ENCODE results near the gene ARX.

Gene ARX

DNA sequence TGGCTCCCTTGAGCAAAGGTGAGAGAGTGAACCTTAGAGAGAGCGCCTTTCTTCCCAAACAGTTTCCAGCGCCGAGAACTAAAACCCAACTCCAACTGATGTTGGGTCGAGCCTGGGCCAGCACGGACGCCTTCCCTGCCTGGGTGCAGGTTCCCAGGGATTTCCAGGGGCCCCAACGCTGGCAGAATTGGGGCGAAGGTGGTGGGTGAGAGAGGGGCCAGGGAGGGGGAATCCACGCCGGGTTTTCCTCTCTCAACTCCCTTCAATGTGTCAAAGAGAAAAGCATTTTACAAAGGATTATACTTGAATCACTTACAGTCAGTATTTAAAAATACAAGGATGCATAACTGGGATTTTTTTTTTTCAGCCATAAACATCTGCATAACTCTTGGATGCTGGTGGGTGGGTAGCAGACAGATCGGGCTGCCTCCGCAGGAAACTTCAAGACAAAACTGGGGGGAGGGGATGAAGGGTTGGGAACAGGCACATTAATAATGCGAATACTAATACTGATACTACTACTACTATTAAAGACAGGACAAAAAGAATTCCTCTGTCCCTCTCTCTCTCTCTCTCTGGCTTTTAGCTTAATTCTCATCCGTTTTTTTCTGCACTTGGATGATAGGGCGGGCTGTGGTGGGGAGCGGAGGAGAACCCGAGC lies 1.3 kb upstream of the ARX start:
- in situ Hi-C loops (cut with MboI; ENCODE audit: low sequenced_read_pairs) = no loop called here

DNA sequence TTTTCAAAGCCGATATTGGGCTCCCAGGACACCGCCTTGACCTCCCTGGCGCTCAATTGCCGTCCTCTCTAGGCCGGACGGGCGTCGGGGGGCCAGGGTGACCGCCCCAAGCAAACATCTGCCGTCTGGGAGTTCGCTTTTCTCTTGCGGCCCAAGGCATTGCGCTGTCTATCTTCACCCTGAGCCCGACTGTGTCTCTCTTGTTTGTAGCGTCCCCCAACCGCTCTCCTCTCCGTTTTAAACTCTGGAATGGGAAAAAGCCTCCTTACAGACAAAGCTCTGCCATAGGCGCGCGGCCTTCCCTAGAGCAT lies 551 bp upstream of the ARX start:
- in situ Hi-C loops (cut with MboI; ENCODE audit: low sequenced_read_pairs) = no loop called here

DNA sequence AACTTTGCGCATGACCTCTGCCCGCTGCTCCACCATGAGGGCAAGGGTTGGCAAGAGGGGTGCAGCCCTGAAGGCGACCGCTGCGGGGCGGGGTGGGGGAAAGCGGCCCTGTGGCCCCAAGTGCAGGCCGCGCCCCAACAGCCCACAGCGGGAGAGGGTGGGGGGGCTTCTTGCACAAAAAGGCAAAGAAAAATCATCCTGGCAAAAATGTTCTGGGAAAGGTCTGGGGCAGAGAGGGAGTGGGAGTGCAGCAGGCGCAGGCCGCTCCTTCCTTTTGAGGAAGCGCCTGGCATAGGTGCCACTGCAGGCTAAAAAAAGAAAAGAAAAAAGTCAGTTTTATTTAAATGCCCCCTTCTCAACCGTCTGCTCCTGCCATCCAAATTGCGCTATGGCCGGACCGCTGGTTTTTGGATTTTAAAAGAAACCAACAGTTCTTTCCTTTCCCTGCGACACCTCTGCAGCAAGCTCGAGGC lies 1.4 kb downstream of the ARX start:
- in situ Hi-C loops (cut with MboI; ENCODE audit: low sequenced_read_pairs) = no loop called here

DNA sequence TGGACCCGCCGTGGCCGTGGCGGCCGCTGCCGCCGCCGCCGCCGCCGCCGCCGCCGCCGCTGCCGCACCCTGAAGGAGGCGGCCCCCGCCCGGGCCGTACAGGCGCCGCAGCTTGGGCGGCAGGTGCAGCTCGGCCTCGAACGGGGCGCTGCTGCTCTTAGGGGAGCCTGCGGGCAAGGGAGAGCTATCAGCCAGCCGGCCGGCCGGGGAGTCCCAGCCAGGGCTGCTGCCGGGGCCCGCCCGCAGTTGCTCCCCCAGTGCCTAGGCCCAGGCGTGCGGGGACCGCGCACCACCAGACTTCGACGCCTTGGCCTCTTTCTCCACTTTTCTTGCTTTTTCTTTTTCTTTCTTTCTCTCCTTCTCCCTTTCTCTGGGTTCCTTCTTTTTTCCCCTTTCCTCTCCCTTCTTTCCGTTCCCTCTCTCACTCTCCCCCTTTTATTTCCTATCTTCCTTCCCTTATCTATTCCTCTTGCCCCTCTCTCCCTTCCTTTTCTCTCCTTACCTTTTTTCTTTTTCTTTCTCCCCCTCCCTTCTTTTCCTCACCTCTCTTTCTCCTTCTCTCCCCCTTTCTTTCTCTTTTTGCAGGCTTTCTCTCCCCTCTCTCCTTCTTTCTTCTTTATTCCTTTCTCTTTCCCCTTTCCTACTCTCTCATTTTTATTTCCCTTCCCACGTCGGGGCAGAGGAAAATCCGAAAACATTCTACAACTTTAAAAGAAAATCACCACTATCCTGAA lies 2.0 kb downstream of the ARX start:
- in situ Hi-C loops (cut with MboI; ENCODE audit: low sequenced_read_pairs) = no loop called here

DNA sequence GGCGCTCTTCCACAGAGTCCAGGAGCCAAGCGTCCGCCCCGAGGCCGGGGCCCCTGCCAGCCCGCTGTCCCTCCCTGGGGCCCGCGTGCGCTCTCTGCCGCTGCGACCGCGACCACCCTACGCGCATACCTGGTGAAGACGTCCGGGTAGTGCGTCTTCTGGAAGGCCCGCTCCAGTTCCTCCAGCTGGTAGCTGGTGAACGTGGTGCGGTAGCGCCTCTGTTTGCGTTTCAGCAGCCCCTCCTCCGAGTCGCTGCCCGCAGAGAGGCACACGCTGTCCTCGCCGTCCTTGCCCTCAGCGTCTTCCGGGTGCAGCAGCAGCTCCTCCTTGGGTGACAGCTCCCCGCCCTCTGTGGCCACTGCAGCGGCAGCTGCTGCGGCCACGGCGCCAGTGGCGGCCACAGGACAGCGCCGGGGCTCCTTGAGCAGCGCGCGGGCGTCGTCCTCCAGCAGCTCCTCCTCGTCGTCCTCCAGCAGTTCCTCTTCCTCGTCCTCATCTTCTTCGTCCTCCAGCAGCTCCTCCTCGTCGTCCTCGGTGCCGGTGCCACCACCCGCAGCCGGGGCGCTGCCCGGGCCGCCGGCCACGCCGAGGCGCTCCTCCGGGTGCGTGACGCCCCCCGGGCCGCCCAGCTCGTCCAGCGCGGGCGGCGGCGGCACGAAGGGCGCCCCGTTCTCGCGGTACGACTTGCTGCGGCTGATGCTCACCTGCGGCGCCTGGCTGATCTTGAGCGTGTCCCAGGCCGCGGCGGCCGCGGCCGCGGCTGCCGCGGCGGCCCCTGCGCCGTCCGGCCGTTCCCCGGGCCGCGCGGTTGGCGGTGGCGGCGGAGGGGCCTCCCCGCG lies 2.8 kb downstream of the ARX start:
- in situ Hi-C loops (cut with MboI; ENCODE audit: low sequenced_read_pairs) = no loop called here

DNA sequence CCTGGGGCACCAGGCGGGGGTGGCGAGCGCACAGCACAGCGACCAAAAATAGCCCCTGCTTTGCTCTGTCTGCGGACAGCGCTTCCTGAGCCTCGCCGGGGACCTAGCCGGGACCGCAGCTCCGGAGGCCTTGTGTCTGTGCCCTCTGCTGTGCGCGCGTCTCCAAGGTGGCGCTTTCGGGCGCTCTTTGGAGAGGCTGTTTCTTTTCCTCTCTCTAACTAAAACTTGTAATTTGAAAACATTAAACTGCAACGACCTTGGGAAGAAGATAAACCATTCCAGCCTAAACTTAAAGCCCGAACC lies 3.4 kb downstream of the ARX start:
- in situ Hi-C loops (cut with MboI; ENCODE audit: low sequenced_read_pairs) = no loop called here

DNA sequence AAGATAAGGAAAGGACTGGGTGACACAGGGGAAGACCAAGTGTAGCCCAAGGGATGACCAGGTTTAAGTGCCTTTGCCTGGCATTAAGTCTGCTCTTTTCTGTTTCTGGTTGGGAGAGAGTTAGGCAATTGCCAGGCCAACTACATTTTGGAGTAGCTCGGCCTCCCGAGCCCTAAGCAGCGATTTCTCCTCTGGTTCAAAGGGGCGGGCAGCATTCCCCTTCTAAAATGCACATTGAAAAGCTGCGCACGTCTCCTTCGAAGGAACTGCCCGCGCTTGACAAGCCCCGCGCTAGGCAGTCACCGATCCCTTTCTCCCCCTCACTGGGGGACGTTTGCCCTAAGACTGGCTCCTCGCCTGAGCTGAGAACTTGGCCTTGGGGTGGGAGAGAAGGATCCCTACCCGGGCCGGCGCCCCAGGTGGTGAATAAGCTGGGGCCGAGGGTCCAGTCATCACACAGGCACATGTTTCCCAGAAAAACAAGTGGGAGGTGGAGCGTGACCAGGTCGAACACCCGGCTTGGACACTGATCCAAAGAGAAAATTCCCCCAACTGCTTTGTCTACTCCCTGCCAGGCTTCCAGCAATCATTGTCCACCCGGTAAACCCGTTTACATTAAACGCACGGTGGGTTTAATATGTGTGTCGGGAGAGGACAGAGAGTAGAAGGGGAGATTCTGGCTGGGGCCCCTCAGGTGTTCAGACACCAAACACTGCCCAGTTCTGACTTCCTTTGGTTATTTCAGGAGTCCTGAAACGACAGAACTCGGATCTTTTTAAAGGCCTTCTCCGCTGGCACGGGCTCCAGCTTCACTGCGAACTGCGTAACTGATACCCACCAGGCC lies 4.0 kb downstream of the ARX start:
- in situ Hi-C loops (cut with MboI; ENCODE audit: low sequenced_read_pairs) = no loop called here

DNA sequence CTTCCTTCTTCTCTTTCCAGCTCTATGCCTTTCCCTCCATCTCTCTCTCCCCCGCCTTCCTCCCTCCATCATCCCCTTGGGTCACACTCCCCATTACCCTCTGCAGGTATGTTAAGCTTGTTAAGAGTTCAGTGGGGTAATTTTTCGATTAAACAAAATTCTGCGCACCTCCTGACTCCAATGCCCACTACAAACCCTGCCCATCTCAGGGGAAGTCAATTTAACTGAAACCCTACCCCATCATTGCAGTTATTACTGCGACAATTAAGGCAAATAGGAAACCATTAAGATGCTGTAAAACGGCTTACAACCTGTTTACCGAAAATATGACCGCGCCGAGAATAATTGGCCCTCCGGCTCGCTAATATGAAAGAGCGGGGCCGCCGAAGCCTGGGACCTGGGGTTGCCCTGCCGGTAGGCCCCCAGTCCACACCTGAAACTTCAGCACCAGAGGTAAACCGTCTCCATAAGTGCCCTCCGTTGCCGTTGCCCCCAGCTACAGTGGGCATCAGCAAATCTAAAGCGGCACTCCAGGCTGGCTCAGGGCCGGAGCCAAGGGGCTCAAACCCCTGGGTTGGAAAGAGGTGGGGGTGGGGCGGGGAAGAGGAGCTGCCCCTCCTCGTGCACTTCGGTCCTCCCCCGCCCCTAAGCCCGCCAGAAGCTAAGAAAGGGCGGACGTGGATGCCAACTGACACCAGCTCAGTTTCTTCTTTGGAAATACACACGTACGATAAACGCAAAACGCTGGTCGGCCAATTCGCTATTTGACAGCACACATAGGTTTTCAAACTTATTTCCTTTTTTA lies 4.8 kb downstream of the ARX start:
- in situ Hi-C loops (cut with MboI; ENCODE audit: low sequenced_read_pairs) = no loop called here

DNA sequence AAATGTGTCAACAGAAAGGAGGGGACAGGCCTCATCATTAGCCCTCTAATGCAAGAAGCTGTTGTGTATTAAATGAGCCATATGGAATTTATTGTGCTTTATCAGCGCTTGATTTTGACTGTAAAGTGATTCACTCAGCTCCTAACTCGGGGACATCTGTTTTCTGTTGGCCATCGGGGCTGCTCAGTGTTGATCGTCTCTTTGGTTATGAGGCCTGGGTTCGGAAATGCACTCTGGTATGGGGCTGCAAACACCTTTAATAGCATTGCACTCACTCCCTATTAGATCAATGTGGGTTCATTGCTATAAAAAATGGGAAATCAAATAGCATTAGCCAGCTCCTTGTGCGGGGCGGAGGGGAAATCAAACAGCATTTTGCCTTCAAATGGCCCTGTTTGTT lies 6.4 kb downstream of the ARX start:
- in situ Hi-C loops (cut with MboI; ENCODE audit: low sequenced_read_pairs) = no loop called here

DNA sequence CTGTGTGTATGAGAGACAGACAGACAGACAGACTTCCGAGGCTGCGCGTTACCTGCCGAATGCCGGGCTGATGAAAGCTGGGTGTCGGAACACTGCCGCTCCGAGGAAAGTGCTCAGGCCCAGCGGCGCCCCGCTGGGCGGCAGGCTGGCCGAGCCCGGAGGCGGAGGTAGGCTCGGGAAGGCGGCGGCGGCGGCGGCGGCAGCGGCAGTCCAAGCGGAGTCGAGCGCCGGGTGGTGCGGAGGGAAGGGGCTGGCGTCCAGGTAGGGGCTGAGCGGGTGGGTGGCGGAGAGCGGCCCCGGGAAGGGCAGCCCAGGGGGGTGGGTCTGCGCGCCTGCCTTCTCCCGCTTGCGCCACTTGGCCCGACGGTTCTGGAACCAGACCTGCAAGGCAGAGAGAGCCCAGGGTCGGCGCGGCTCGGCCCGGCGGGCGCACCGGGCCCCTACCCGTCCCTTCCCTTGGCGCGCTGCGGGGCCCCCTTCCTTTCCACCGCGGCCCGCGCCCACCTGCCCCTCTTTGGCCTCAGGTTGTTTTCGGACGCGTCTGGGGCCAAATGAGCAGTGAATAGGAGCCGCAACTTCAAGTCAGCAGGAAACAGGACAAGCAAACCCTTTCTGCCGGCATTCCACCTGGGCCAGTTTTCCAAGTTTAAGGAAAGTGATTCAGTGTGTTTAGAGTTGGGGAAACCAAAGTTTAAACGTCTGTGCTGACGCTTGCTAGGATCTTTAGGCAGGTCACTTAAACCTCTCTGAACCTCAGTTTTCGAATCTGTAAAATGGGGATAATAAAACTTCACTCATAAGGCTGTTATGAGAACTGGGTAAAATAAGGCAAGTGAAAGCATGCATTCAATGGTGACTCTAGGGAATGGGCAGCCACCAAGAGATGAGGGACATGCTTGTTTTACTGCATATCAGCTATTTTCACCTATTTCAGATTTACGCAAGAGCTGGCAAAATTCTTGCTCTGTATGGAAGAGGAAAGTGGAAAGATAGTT lies 8.4 kb downstream of the ARX start:
- in situ Hi-C loops (cut with MboI; ENCODE audit: low sequenced_read_pairs) = no loop called here

DNA sequence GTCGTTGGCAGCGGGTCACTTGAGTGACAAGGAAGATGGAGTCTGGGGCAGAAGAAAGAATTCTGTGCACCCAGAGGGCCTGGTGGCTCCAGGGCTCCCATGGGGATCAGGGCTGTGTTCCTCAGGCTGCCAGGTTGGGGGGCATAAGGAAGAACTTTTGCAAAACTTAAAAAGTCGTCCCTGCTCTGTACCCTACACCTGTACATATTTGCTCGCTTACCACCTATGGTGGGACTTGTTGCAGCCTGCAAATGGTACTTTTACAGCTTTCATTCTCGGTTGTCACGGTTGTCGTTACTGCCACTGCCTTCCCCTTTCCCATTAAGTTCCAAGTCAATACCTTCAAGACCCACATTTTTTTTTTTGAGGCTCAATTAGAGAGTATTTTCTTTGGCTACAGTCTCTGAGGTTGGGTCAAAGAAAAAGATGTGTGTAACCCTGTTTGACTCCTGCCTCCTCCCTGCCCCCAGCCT lies 9.1 kb downstream of the ARX start:
- in situ Hi-C loops (cut with MboI; ENCODE audit: low sequenced_read_pairs) = no loop called here

DNA sequence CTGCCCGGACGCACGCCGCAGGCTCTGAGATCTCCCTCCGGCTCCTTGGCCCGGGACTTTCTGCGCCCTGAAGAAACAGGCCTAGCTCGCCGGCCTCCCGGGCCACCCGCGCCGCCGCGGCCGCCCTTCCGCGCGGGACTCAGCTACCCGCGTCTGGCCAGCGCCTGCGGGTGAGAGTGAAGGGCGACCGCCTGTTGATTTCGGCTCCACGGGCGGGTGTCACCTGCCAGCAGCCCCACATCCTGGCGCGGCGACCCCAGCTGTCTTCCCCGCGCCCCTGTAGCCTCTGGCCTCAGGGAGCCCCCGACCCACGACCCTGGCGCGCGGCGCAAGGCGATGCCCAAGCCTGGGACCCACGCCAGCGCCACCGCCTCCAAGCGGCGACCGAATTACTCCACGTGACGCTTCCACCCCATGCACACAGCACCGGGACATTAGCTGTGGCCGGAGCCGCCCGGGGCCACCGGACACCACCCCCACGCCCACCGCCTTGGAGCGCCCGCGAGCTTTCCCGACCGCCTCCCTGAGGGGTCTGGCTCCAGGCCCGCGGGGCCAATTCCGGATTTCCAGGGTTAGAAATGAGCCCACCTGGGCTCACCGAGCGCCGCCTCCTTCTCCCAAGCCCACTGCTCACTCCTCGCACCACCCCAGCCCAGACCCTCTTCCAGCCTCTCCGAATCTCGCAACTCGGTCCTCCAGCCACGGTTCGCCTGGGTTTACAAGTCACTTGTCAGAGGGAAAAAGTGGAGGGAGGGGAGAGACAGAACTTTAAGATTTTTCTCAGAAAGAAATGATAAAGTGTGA lies 10.2 kb downstream of the ARX start:
- in situ Hi-C loops (cut with MboI; ENCODE audit: low sequenced_read_pairs) = no loop called here

DNA sequence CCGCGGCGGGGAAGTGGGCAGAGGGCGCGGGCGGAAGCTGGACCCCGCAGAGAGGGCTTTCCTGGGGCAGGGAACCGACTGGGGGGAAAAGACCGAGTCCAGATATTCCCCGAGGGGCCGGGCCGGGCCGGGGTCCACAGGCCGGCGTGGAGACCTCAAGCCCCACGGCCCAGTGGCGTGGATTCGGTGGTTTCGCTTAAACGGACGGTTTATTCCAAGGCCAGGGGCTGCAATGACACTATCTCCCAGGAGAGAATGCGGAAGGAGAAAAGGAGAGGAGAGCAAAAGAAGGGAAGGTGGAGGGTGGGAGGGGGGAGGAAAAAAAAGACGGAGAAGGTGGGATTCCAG lies 10.8 kb downstream of the ARX start:
- in situ Hi-C loops (cut with MboI; ENCODE audit: low sequenced_read_pairs) = no loop called here

DNA sequence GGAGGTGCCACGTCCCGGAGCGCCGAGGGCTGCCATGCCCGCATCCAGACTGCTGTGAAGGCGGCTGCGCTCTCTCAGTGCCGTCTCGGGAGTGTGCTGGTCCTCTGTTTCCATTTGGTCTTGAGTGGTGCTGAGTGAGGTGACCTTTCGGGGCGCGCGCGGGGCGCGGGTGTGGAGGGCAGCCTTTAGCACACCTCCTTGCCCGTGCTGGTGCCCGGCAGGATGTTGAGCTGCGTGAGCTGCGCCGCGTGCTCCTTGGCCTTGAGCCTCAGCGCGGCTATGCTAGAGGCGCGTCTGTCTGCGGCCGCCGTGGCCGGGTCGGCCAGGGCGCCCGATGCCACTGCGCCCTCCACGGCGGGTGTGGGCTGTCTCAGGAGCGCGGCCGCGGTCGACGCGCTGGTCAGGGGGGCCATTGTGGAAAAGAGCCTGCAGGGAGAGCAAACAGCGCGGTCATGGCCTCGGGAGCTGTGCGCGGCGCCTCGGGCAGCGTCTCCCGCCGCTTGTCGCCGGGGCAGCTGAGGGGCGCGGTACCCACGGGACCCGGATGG lies 11.2 kb downstream of the ARX start:
- in situ Hi-C loops (cut with MboI; ENCODE audit: low sequenced_read_pairs) = no loop called here

DNA sequence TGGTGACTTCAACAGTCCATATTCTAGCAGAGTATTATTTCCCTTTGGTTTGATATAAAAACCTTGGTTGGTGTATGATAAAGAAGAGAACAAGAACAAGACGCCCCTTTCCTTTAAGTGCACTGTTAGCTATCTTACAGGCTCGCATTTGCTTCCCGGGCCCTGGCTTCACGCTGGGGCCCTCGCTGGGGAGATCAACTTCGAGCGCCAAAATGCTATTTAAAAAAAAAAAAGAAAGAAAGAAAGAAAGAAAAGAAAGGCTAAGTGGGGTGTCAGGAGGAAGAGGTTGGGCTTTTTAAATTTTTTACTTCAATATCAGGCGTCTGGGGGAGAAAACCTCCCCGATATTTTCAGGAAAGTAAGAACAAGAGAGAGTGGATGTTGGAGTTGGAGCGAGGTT lies 11.7 kb downstream of the ARX start:
- in situ Hi-C loops (cut with MboI; ENCODE audit: low sequenced_read_pairs) = no loop called here

DNA sequence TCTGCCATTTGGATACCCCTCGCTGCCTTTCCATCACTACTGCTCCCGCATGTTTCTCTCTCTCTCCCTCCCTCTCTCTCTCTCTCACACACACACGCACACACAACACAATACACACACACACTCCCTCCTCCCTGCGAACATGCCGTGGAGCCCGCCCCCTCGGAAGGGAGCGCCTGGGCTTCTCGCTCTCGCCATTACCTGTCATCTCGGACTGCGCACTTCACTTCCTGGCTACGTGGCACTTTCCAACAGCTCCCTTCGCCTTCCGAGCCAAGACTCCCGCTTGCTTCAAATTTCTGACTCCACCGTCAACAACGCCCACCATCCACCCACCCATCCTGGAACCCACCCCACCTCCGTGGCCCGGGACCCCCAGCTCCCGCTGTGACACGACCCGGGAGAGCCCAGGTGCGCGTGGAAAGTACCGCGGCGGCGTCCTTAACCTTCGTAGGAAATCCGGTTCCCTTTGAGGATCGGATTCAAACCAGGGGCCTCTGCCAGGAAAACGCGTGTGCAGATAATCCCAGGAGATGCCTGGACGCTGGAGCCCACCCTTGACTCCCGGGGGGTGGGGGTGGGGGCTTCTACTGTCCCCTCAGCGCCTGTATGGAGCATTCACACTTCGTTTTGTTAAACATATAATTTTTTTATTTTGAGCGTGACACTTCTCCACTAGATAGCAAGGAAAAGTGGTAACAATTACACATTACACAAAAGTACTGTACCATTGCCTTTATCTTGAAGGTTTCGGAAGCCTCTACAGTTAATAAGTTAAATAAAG lies 12.5 kb downstream of the ARX start:
- in situ Hi-C loops (cut with MboI; ENCODE audit: low sequenced_read_pairs) = no loop called here

DNA sequence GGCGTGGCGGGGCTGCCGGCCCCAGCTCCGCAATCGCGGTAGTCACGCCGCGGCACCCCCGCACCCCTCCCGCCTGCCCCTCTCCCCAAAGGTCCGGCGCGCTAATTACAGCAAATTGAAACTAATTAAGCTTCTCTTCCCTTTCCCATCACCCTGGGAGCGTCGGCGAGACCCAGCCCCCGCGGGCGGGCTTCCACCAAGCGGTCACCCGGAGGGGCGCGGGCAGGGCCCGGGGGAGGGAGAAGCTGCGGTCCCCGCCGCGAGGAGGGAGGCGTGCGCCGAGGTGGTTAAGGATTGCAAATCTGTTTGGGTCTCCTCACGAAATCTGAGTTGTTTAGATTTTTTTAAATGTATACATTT lies 13.1 kb downstream of the ARX start:
- in situ Hi-C loops (cut with MboI; ENCODE audit: low sequenced_read_pairs) = no loop called here

All from hTERT RPE-1 (cell line).